IMR-90 (cell line): ENCODE results near the gene CD300LG. TPM values are rescaled to one million over a fixed set of nuclear protein-coding genes. Genes with fewer than 3 reads are reported as not detected.

Experiments
- ATAC-seq: fragments of 200-7000 bp; cut with Tn5 transposase; 2 replicates; pipeline ENCODE4 v1.9.1; 2020; ENCODE audit warnings: low read depth, mild to moderate bottlenecking, moderate library complexity
- BruUV-seq: library from RNA; stranded (reverse); fragments of 400-500 nt; replicated peaks from 2 replicates; lab custom pipeline; 2021; lab: Mats Ljungman, UMichigan
- CTCF ChIA-PET: fragments of 300-600 bp; formaldehyde crosslinking; extraction: SDS; loops from one replicate; lab custom pipeline; 2021; ENCODE audit warnings: antibody characterized with exemption; lab: Yijun Ruan, JAX
- POLR2A ChIA-PET: fragments of 300-600 bp; sonication (Branson Sonifier 250); formaldehyde crosslinking; loops from one replicate; lab custom pipeline; 2022; ENCODE audit warnings: antibody characterized with exemption; ENCODE audit not compliant: unreplicated experiment; lab: Charles Lee
- DNase-seq: peaks from one replicate; pipeline ENCODE4 v3.0.0; 2013
- H2AFZ ChIP-seq: replicated peaks from 2 replicates; pipeline ENCODE3; 2013; ENCODE audit warnings: low read length, mild to moderate bottlenecking; ENCODE audit not compliant: poor library complexity
- H2AK5ac ChIP-seq: 2 replicates; pipeline ENCODE4 v1.6.1; 2013; ENCODE audit warnings: low read depth, low read length, inconsistent platforms
- H2AK9ac ChIP-seq: replicated peaks from 2 replicates; pipeline ENCODE3; 2013; ENCODE audit warnings: mild to moderate bottlenecking, low read depth, low read length, moderate library complexity; ENCODE audit not compliant: poor library complexity
- H2BK120ac ChIP-seq: 2 replicates; pipeline ENCODE4 v1.6.1; 2013; ENCODE audit warnings: low read depth, low read length, inconsistent platforms
- H2BK15ac ChIP-seq: 3 replicates; pipeline ENCODE4 v1.6.1; 2013; ENCODE audit warnings: low read depth, low read length, inconsistent platforms
- H2BK20ac ChIP-seq: 2 replicates; pipeline ENCODE4 v1.6.1; 2013; ENCODE audit warnings: low read depth, mild to moderate bottlenecking, inconsistent platforms, low read length, moderate library complexity
- H2BK5ac ChIP-seq: 2 replicates; pipeline ENCODE4 v1.6.1; 2013; ENCODE audit warnings: mild to moderate bottlenecking, low read depth, low read length, inconsistent platforms; ENCODE audit not compliant: poor library complexity, severe bottlenecking
- H3K14ac ChIP-seq: replicated peaks from 2 replicates; pipeline ENCODE4 v1.6.1; 2013; ENCODE audit warnings: low read depth, low read length, inconsistent platforms
- H3K18ac ChIP-seq: 2 replicates; pipeline ENCODE4 v1.6.1; 2013; ENCODE audit warnings: low read depth, low read length, control low read depth
- H3K23ac ChIP-seq: 2 replicates; pipeline ENCODE4 v1.6.1; 2013; ENCODE audit warnings: low read depth, low read length, inconsistent platforms
- H3K27ac ChIP-seq: 2 replicates; pipeline ENCODE4 v1.5.1; 2013; ENCODE audit warnings: mild to moderate bottlenecking, control low read depth, low read length; ENCODE audit not compliant: insufficient read depth
- H3K27me3 ChIP-seq: 2 replicates; pipeline ENCODE4 v1.6.1; 2013; ENCODE audit warnings: low read length; ENCODE audit not compliant: control insufficient read depth, insufficient read depth
- H3K36me3 ChIP-seq: 2 replicates; pipeline ENCODE4 v1.6.1; 2013; ENCODE audit warnings: low read length, mixed read lengths; ENCODE audit not compliant: control insufficient read depth, insufficient read depth
- H3K4ac ChIP-seq: 2 replicates; pipeline ENCODE4 v1.6.1; 2013; ENCODE audit warnings: low read depth, low read length, inconsistent platforms
- H3K4me1 ChIP-seq: 2 replicates; pipeline ENCODE4 v1.6.1; 2013; ENCODE audit warnings: low read length, mixed read lengths; ENCODE audit not compliant: control insufficient read depth, insufficient read depth
- H3K4me2 ChIP-seq: 2 replicates; pipeline ENCODE4 v1.6.1; 2013; ENCODE audit warnings: low read depth, mild to moderate bottlenecking, control low read depth, low read length, moderate library complexity
- H3K4me3 ChIP-seq: 2 replicates; pipeline ENCODE4 v1.5.1; 2013; ENCODE audit warnings: low read depth, mild to moderate bottlenecking, control low read depth, low read length, moderate library complexity; ENCODE audit not compliant: insufficient read depth
- H3K56ac ChIP-seq: 2 replicates; pipeline ENCODE4 v1.6.1; 2013; ENCODE audit warnings: low read length, inconsistent platforms; ENCODE audit not compliant: insufficient read depth; ENCODE audit errors: extremely low read depth
- H3K79me1 ChIP-seq, 2 experiments: 2 replicates each; pipeline ENCODE4 v1.6.1; 2013; ENCODE audit warnings: low read length in 2 of 2, inconsistent platforms in 1 of 2, low read depth in 1 of 2
- H3K9ac ChIP-seq: 2 replicates; pipeline ENCODE4 v1.6.1; 2013; ENCODE audit warnings: low read depth, low read length, control low read depth
- H3K9me1 ChIP-seq: 2 replicates; pipeline ENCODE4 v1.6.1; 2013; ENCODE audit warnings: low read length, inconsistent platforms; ENCODE audit not compliant: insufficient read depth
- H3K9me3 ChIP-seq: 2 replicates; pipeline ENCODE4 v1.6.1; 2013; ENCODE audit warnings: low read length; ENCODE audit not compliant: control insufficient read depth, insufficient read depth
- H4K20me1 ChIP-seq: 2 replicates; pipeline ENCODE4 v1.6.1; 2013; ENCODE audit warnings: low read length, inconsistent platforms; ENCODE audit not compliant: insufficient read depth
- H4K5ac ChIP-seq: 2 replicates; pipeline ENCODE4 v1.6.1; 2013; ENCODE audit warnings: mild to moderate bottlenecking, low read depth, low read length, control low read depth
- H4K8ac ChIP-seq, 2 experiments: 2 replicates each; pipeline ENCODE4 v1.6.1; 2013; ENCODE audit warnings: low read depth in 2 of 2, low read length in 2 of 2, control low read depth in 1 of 2, inconsistent platforms in 1 of 2
- H4K91ac ChIP-seq: 2 replicates; pipeline ENCODE4 v1.6.1; 2013; ENCODE audit warnings: low read depth, low read length, inconsistent platforms; ENCODE audit not compliant: insufficient read depth
- BHLHE40 ChIP-seq: fragments of 150-350 bp; IDR thresholded peaks from 2 replicates; pipeline ENCODE4 v1.6.1; 2016; ENCODE audit warnings: mild to moderate bottlenecking, low read depth, low read length
- CEBPB ChIP-seq: IDR thresholded peaks from 2 replicates; pipeline ENCODE4 v1.6.1; 2012; ENCODE audit warnings: low read depth, low read length, improper control_type of control experiment
- CHD1 ChIP-seq: IDR thresholded peaks from 2 replicates; pipeline ENCODE4 v1.6.1; 2012; ENCODE audit warnings: low read depth, low read length, improper control_type of control experiment
- CTCF ChIP-seq: conservative IDR thresholded peaks from 2 replicates; pipeline ENCODE4 v1.5.1; 2012; ENCODE audit warnings: mild to moderate bottlenecking, low read depth, low read length, improper control_type of control experiment
- ELK1 ChIP-seq: fragments of 150-350 bp; IDR thresholded peaks from 2 replicates; pipeline ENCODE4 v1.6.1; 2016; ENCODE audit warnings: low read depth, mild to moderate bottlenecking, low read length, moderate library complexity, borderline replicate concordance
- FOS ChIP-seq: fragments of 150-350 bp; IDR thresholded peaks from 2 replicates; pipeline ENCODE4 v1.6.1; 2016; ENCODE audit warnings: low read depth, low read length
- MAFK ChIP-seq: IDR thresholded peaks from 2 replicates; pipeline ENCODE4 v1.6.1; 2012; ENCODE audit warnings: low read depth, low read length, improper control_type of control experiment
- MAZ ChIP-seq: IDR thresholded peaks from 2 replicates; pipeline ENCODE4 v1.6.1; 2012; ENCODE audit warnings: low read depth, mild to moderate bottlenecking, low read length, improper control_type of control experiment, moderate library complexity, borderline replicate concordance
- MXI1 ChIP-seq: IDR thresholded peaks from 2 replicates; pipeline ENCODE4 v1.6.1; 2012; ENCODE audit warnings: low read depth, mild to moderate bottlenecking, low read length, moderate library complexity, borderline replicate concordance
- RCOR1 ChIP-seq: IDR thresholded peaks from 2 replicates; pipeline ENCODE4 v1.6.1; 2012; ENCODE audit warnings: mild to moderate bottlenecking, low read length, improper control_type of control experiment; ENCODE audit not compliant: insufficient replicate concordance
- RFX5 ChIP-seq: IDR thresholded peaks from 2 replicates; pipeline ENCODE4 v1.8.0; 2012; ENCODE audit warnings: low read depth, mild to moderate bottlenecking, low read length, moderate library complexity
- SMC3 ChIP-seq: fragments of 150-350 bp; IDR thresholded peaks from 2 replicates; pipeline ENCODE4 v1.6.1; 2016; ENCODE audit warnings: low read depth, mild to moderate bottlenecking, antibody characterized with exemption, low read length, moderate library complexity
- WGBS, 2 experiments: methylation state at CpG; one replicate each; pipeline versions ENCODE4 v1.1.5 to v1.1.7; 2013; ENCODE audit warnings: missing lambda C conversion rate in 2 of 2; ENCODE audit not compliant: insufficient read length in 1 of 2; ENCODE audit errors: extremely low coverage in 2 of 2; 5-methylcytosine and 5-hydroxymethylcytosine counted together
- dilution Hi-C: fragments of 300-500 bp; cut with HindIII; formaldehyde crosslinking; loops from one replicate; pipeline ENCODE4 v1.14.3; 2018; ENCODE audit warnings: low sequenced_read_pairs; ENCODE audit not compliant: unreplicated experiment
- in situ Hi-C: fragments of 300-500 bp; cut with MboI; formaldehyde crosslinking; loops from 3 replicates; pipeline ENCODE4 v1.14.3; 2019; ENCODE audit warnings: low sequenced_read_pairs, inconsistent platforms, mixed read lengths
- intact Hi-C: fragments of 100-400 bp; cut with micrococcal nuclease; formaldehyde crosslinking; loops from 2 replicates; pipeline ENCODE4 v1.10.0; 2022
- polyA plus RNA-seq, 3 experiments: library from polyadenylated mRNA; depleted of rRNA; stranded (reverse); fragments of >200 nt; gene quantifications; 2 replicates each; pipeline ENCODE4 v1.2.3, GENCODE V29; 2012; ENCODE audit warnings: low replicate concordance in 1 of 3
- total RNA-seq: library from RNA; depleted of rRNA; stranded (reverse); fragments of >200 nt; gene quantifications from 2 replicates; pipeline ENCODE4 v1.2.3, GENCODE V29; 2012

Gene CD300LG
- total and polyA plus RNA-seq, 2 of the 4 experiments (the other 2 are of a cell fraction): not detected

GRCh38 chr17:43873815-43874214 is 26.8 kb downstream of the CD300LG start:
- ATAC-seq (no peak), DNase-seq (no peak)
- no peak overlapping the region for H3K4me3 ChIP-seq
- H3K9ac ChIP-seq: no peak overlapping the region
- no peak overlapping the region for H3K4me2 ChIP-seq
- POLR2A ChIA-PET: no interaction called here
- no peak overlapping the region for H4K5ac ChIP-seq
- H3K79me1 ChIP-seq: no peaks in the 10 kb centered on the region
- no peaks in the 10 kb centered on the region for H3K9me1 ChIP-seq
- no peak overlapping the region for H3K18ac ChIP-seq
- no peak overlapping the region for H2AFZ ChIP-seq
- no peak overlapping the region for H2BK5ac ChIP-seq
- no peak overlapping the region for H4K8ac ChIP-seq
- no peak overlapping the region for H2BK20ac ChIP-seq
- H3K14ac ChIP-seq: no peak overlapping the region
- TF ChIP-seq BHLHE40: no peak
- TF ChIP-seq CEBPB: no peak
- TF ChIP-seq MAFK: no peak
- no peak for TF ChIP-seq SMC3
- TF ChIP-seq CTCF: no peak
- TF ChIP-seq MXI1: no peak
- no peak for TF ChIP-seq RFX5
- no peak for TF ChIP-seq RCOR1
- TF ChIP-seq CHD1: no peak
- TF ChIP-seq ELK1: no peak
- TF ChIP-seq MAZ: no peak
- TF ChIP-seq FOS: no peak
- H3K27me3 ChIP-seq: peaks cover 36% of the 10 kb centered on the region
- intact Hi-C loops (no loop called here), in situ Hi-C loops (no loop called here), dilution Hi-C loops (no loop called here)
- no peaks in the 10 kb centered on the region for H3K36me3 ChIP-seq
- H2BK120ac ChIP-seq: no peak overlapping the region
- H4K20me1 ChIP-seq: no peaks in the 10 kb centered on the region
- H2BK15ac ChIP-seq: no peak overlapping the region
- no TSS peak for BruUV-seq
- peaks cover 1% of the 10 kb centered on the region; the same call in 1 of the 2 replicates for H3K4me1 ChIP-seq
- no peak overlapping the region for H2AK9ac ChIP-seq
- no peak overlapping the region for H4K91ac ChIP-seq
- H3K27ac ChIP-seq: no peak overlapping the region
- H3K4ac ChIP-seq: no peak overlapping the region
- H2AK5ac ChIP-seq: no peak overlapping the region
- H3K23ac ChIP-seq: no peak overlapping the region
- H3K9me3 ChIP-seq: no peaks in the 10 kb centered on the region
- CTCF ChIA-PET: no interaction called here
- no peak overlapping the region for H3K56ac ChIP-seq
- no CpG with 5 or more reads among the region's 6 CpGs for WGBS, 2 experiments
